ENCODE data around the gene ZBTB20.

DNA sequence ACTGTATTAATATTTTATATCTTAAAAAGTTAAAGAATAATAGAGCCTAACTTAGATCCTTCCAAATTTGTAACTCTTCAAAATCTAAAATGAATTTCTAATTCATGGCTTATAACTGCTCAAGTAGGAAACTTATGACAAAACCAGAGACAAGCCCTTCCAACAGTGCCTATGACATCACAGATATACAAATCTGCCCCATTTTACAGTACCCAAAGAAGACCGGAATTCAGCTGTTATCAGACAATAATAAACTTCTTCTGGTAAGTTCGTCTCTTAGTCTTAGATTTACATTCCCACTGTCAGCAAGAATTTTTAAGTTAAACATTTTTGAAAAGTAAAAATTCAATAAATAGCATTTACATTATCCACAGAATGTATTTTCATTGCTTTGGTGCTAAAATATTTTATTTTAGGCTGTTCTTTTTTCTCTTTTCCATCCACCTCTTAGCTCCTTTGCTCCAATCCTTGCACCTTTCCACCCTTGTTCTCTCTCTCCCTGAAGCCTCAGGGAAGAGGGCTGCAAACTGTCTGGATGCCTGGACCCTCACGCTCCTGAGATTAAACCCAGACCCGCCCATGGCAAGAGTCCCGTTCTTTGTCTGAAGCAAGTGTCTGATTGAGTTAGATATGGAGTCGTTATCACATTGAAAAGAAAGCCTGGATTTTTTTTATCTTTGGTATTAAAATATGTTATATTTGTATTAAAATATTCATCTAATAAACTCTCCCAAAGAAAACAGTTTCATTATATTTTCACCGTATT lies 312.7 kb downstream of the ZBTB20 start:
- no peak for TF ChIP-seq REST (IDR thresholded peaks at IDR 0.05; ENCODE audit: insufficient read depth in 1 of 2, low read depth in 2 of 2, low read length in 2 of 2)
- no peak for TF ChIP-seq POLR2AphosphoS5 (IDR thresholded peaks at IDR 0.05; ENCODE audit: low read depth, low read length)
- TF ChIP-seq TAF1 (IDR thresholded peaks at IDR 0.05; ENCODE audit: borderline replicate concordance, insufficient read depth, low read length), result no peak
- TF ChIP-seq SIN3A (IDR thresholded peaks at IDR 0.05; ENCODE audit: borderline replicate concordance, insufficient read depth, low read length), result no peak
- TF ChIP-seq FOXP2 (optimal IDR thresholded peaks at IDR 0.05; ENCODE audit: borderline replicate concordance, extremely low read depth, extremely low read length, insufficient read depth), result no peak
